ENCODE results near the gene CTR9. TPM values are rescaled to one million over a fixed set of nuclear protein-coding genes. Genes with fewer than 3 reads are reported as not detected.

The CTR9 gene
- total RNA-seq, 4 donors from 2014 or later, result 20.3 to 28.7 (median 22.7) TPM

GRCh38 chr11:10744206-10744605 lies 6.8 kb upstream of the CTR9 start:
- no peak for TF ChIP-seq CTCF (IDR thresholded peaks at IDR 0.05; ENCODE audit: low read depth)

- TF ChIP-seq CTCF (IDR thresholded peaks at IDR 0.05; ENCODE audit: low read depth), result no peak
These were observed 4.2 kb upstream of the CTR9 start for GRCh38 chr11:10746871-10747270.

- no peak for TF ChIP-seq CTCF (IDR thresholded peaks at IDR 0.05; ENCODE audit: low read depth)
These were observed 3.3 kb upstream of the CTR9 start for GRCh38 chr11:10747733-10748132.

GRCh38 chr11:10749476-10749875 lies 1.6 kb upstream of the CTR9 start:
- TF ChIP-seq CTCF (IDR thresholded peaks at IDR 0.05; ENCODE audit: low read depth), result no peak

GRCh38 chr11:10751581-10751940 lies 515 bp downstream of the CTR9 start:
- no peak for TF ChIP-seq CTCF (IDR thresholded peaks at IDR 0.05; ENCODE audit: low read depth)

- no peak for TF ChIP-seq CTCF (IDR thresholded peaks at IDR 0.05; ENCODE audit: low read depth)
These were observed 1.0 kb downstream of the CTR9 start for GRCh38 chr11:10752061-10752460.

- no peak for TF ChIP-seq CTCF (IDR thresholded peaks at IDR 0.05; ENCODE audit: low read depth)
These were observed 1.4 kb downstream of the CTR9 start for GRCh38 chr11:10752486-10752885.

GRCh38 chr11:10758957-10759356 lies 7.9 kb downstream of the CTR9 start:
- no peak for TF ChIP-seq CTCF (IDR thresholded peaks at IDR 0.05; ENCODE audit: low read depth)
